Astrocyte of the spinal cord (primary cell): Measurements from ENCODE around the gene SPRING1.

Experiments used
- DNase-seq: peaks from one replicate; pipeline ENCODE4 v3.0.0; 2011; ENCODE audit warnings: low read depth, low spot score
- H3K4me3 ChIP-seq: 2 replicates; pipeline ENCODE4 v1.5.1; 2011; ENCODE audit warnings: low read depth, mild to moderate bottlenecking, low read length, moderate library complexity
- CTCF ChIP-seq: IDR thresholded peaks from 2 replicates; pipeline ENCODE4 v1.5.1; 2012; ENCODE audit warnings: low read depth, mild to moderate bottlenecking, low read length, inconsistent platforms
- in situ Hi-C: cut with HindIII; loops from 2 replicates; pipeline ENCODE4 v1.10.0; 2017; ENCODE audit warnings: low sequenced_read_pairs

Gene SPRING1

GRCh38 chr12:116737774-116738657 lies at the start of gene SPRING1, which contains the start of gene RNFT2:
TSS of gene SPRING1 (minus strand) at chr12:116738069. CDS start at chr12:116737900, 169 bp downstream.
TSS of gene RNFT2 (plus strand) at chr12:116738315. CDS start at chr12:116740498, 2,183 bp downstream.
- in situ Hi-C loops, result no loop called here
- TF ChIP-seq CTCF, result no peak
- peak; percentile 99 for DNase-seq
- H3K4me3 ChIP-seq, result peak within 1 kb of the TSS; percentile 95

- no peak overlapping the region for H3K4me3 ChIP-seq
- TF ChIP-seq CTCF, result no peak
- no peak for DNase-seq
- in situ Hi-C loops, result no loop called here
Observed at GRCh38 chr12:116784238-116784612, 46.4 kb upstream of the SPRING1 start.

- TF ChIP-seq CTCF, result no peak
- no peak for DNase-seq
- in situ Hi-C loops, result no loop called here
- no peak overlapping the region for H3K4me3 ChIP-seq
Observed at GRCh38 chr12:116783525-116784237, 45.8 kb upstream of the SPRING1 start.

GRCh38 chr12:116780942-116781341 lies 43.1 kb upstream of the SPRING1 start:
- DNase-seq, result no peak
- H3K4me3 ChIP-seq, result no peak overlapping the region
- TF ChIP-seq CTCF, result no peak
- in situ Hi-C loops, result no loop called here

- no peak for DNase-seq
- in situ Hi-C loops, result no loop called here
- no peak overlapping the region for H3K4me3 ChIP-seq
- TF ChIP-seq CTCF, result no peak
Observed at GRCh38 chr12:116779597-116779996, 41.7 kb upstream of the SPRING1 start.

- no peak for DNase-seq
- no peak overlapping the region for H3K4me3 ChIP-seq
- in situ Hi-C loops, result no loop called here
- TF ChIP-seq CTCF, result no peak
Observed at GRCh38 chr12:116777245-116777644, 39.4 kb upstream of the SPRING1 start.
